ENCODE measurements around the gene MED12L. TPM values are rescaled to one million over a fixed set of nuclear protein-coding genes. Genes with fewer than 3 reads are reported as not detected.

MED12L gene
- polyA plus RNA-seq, 1 of the 3 experiments (the other 2 are of a cell fraction) = 0.03 TPM

- Histone ChIP-seq H3K9me3 (no peaks in the 10 kb centered on the region), H3K9ac (peak overlapping the region; percentile 59; the same call in 1 of the 2 replicates), H2AFZ (ENCODE audit: low read depth) (no peak overlapping the region), H4K20me1 (ENCODE audit: insufficient read depth) (no peaks in the 10 kb centered on the region), H3K79me2 (ENCODE audit: insufficient read depth) (no peaks in the 10 kb centered on the region), H3K4me2 (no peak overlapping the region), H3K9me2 (no peaks in the 10 kb centered on the region), H3K27me3 (ENCODE audit: insufficient read depth) (no peaks in the 10 kb centered on the region), H3K4me1 (ENCODE audit: control insufficient read depth in 1 of 2, insufficient read depth in 2 of 2, low read depth in 1 of 2, low read length in 1 of 2) (peaks cover 13 to 22% of the 10 kb centered on the region in 2 experiments), H3K36me3 (replicated peaks in 1 of 2; ENCODE audit: control insufficient read depth in 1 of 2, insufficient read depth in 2 of 2, low read length in 1 of 2) (no peaks in the 10 kb centered on the region), H3K4me3 (ENCODE audit: low read depth in 2 of 2, low read length in 1 of 2) (no peak overlapping the region), H3F3A (replicated peaks; ENCODE audit: insufficient read depth) (peaks cover 33% of the 10 kb centered on the region), H3K27ac (ENCODE audit: low read depth in 2 of 2, low read length in 1 of 2) (peak overlapping the region; percentile 72 to 95)
- WGBS (ENCODE audit: low lambda C conversion rate) = 6% methylated on average over 1 of the region's 1 CpG
- CTCF ChIA-PET = interaction anchor here (0.6 to 6.5 kb wide), 4 partner anchors 9 to 920 kb away, joined by 3 to 47 read pairs (median 10); no protein-coding TSS in a partner anchor
- POLR2A ChIA-PET = no interaction called here
- no peak for DNase-seq
- no peak for TF ChIP-seq IRF3 (IDR thresholded peaks at IDR 0.05; ENCODE audit: low read depth, low read length)
- peak; percentile 80 for TF ChIP-seq PBX3 (IDR thresholded peaks at IDR 0.05)
- no peak for TF ChIP-seq GABPA (IDR thresholded peaks at IDR 0.05; ENCODE audit: low read depth)
- no peak for TF ChIP-seq RCOR1 (IDR thresholded peaks at IDR 0.05; ENCODE audit: low read length)
- no peak for TF ChIP-seq MAX (IDR thresholded peaks at IDR 0.05; ENCODE audit: low read depth)
- TF ChIP-seq RAD21 (IDR thresholded peaks at IDR 0.05; ENCODE audit: low read length) = no peak
- no peak for TF ChIP-seq FOXJ3 (CRISPR knock-in tag; IDR thresholded peaks at IDR 0.05)
- no peak for TF ChIP-seq ELF1 (IDR thresholded peaks at IDR 0.05)
- no peak for TF ChIP-seq USF1 (IDR thresholded peaks at IDR 0.05; ENCODE audit: borderline replicate concordance, low read depth)
- TF ChIP-seq REST (IDR thresholded peaks at IDR 0.05; ENCODE audit: low read depth, low read length) = no peak
- peak; percentile 65 for TF ChIP-seq JUND (IDR thresholded peaks at IDR 0.05)
- TF ChIP-seq MEF2A (IDR thresholded peaks at IDR 0.05; ENCODE audit: borderline replicate concordance, low read depth) = peak; percentile 61
- peak; percentile 78; the same call in 1 of the 2 replicates for TF ChIP-seq FOSL2 (IDR thresholded peaks at IDR 0.05; ENCODE audit: borderline replicate concordance, low read depth)
- peak; percentile 59; the same call in 1 of the 2 replicates for TF ChIP-seq TEAD4 (IDR thresholded peaks at IDR 0.05; ENCODE audit: borderline replicate concordance, insufficient read depth)
- TF ChIP-seq YY1 (IDR thresholded peaks at IDR 0.05; ENCODE audit: low read depth) = no peak
- TF ChIP-seq ZBTB33 (IDR thresholded peaks at IDR 0.05; ENCODE audit: borderline replicate concordance, low read depth) = no peak
- TF ChIP-seq SIN3A (IDR thresholded peaks at IDR 0.05; ENCODE audit: borderline replicate concordance, low read depth, low read length) = no peak
- no peak for TF ChIP-seq FOXM1 (IDR thresholded peaks at IDR 0.05; ENCODE audit: low read depth)
- TF ChIP-seq USF2 (IDR thresholded peaks at IDR 0.05; ENCODE audit: borderline replicate concordance, low read depth, low read length) = no peak
- peak; percentile 79 for TF ChIP-seq TCF12 (IDR thresholded peaks at IDR 0.05)
- no peak for TF ChIP-seq EZH2phosphoT487 (IDR thresholded peaks at IDR 0.05; ENCODE audit: borderline replicate concordance, low read depth)
- peak in 1 of 2 experiments; percentile 56; a peak in 1 of 4 replicates for TF ChIP-seq EP300 (IDR thresholded peaks at IDR 0.05; ENCODE audit: borderline replicate concordance in 1 of 2, low read depth in 1 of 2, low read length in 1 of 2)
- peak; percentile 34; the same call in 1 of the 2 replicates for TF ChIP-seq RXRA (IDR thresholded peaks at IDR 0.05; ENCODE audit: borderline replicate concordance, low read depth)
- TF ChIP-seq NRF1 (IDR thresholded peaks at IDR 0.05; ENCODE audit: low read depth, low read length) = no peak
- no peak for TF ChIP-seq SMC3 (IDR thresholded peaks at IDR 0.05; ENCODE audit: low read depth, low read length)
Observed at GRCh38 chr3:151219056-151219455, 133.6 kb downstream of the MED12L start.

All from SK-N-SH (cell line).